IMR-90 (cell line): ENCODE data around the gene LRRC34. TPM values are rescaled to one million over a fixed set of nuclear protein-coding genes. Genes with fewer than 3 reads are reported as not detected.

Experiments
- ATAC-seq: fragments of 200-7000 bp; cut with Tn5 transposase; 2 replicates; pipeline ENCODE4 v1.9.1; 2020; ENCODE audit warnings: low read depth, mild to moderate bottlenecking, moderate library complexity
- BruUV-seq: library from RNA; stranded (reverse); fragments of 400-500 nt; replicated peaks from 2 replicates; lab custom pipeline; 2021; lab: Mats Ljungman, UMichigan
- CTCF ChIA-PET: fragments of 300-600 bp; formaldehyde crosslinking; extraction: SDS; loops from one replicate; lab custom pipeline; 2021; ENCODE audit warnings: antibody characterized with exemption; lab: Yijun Ruan, JAX
- POLR2A ChIA-PET: fragments of 300-600 bp; sonication (Branson Sonifier 250); formaldehyde crosslinking; loops from one replicate; lab custom pipeline; 2022; ENCODE audit warnings: antibody characterized with exemption; ENCODE audit not compliant: unreplicated experiment; lab: Charles Lee
- DNase-seq: peaks from one replicate; pipeline ENCODE4 v3.0.0; 2013
- H2AFZ ChIP-seq: replicated peaks from 2 replicates; pipeline ENCODE3; 2013; ENCODE audit warnings: low read length, mild to moderate bottlenecking; ENCODE audit not compliant: poor library complexity
- H2AK5ac ChIP-seq: 2 replicates; pipeline ENCODE4 v1.6.1; 2013; ENCODE audit warnings: low read depth, low read length, inconsistent platforms
- H2AK9ac ChIP-seq: replicated peaks from 2 replicates; pipeline ENCODE3; 2013; ENCODE audit warnings: mild to moderate bottlenecking, low read depth, low read length, moderate library complexity; ENCODE audit not compliant: poor library complexity
- H2BK120ac ChIP-seq: 2 replicates; pipeline ENCODE4 v1.6.1; 2013; ENCODE audit warnings: low read depth, low read length, inconsistent platforms
- H2BK15ac ChIP-seq: 3 replicates; pipeline ENCODE4 v1.6.1; 2013; ENCODE audit warnings: low read depth, low read length, inconsistent platforms
- H2BK20ac ChIP-seq: 2 replicates; pipeline ENCODE4 v1.6.1; 2013; ENCODE audit warnings: low read depth, mild to moderate bottlenecking, inconsistent platforms, low read length, moderate library complexity
- H2BK5ac ChIP-seq: 2 replicates; pipeline ENCODE4 v1.6.1; 2013; ENCODE audit warnings: mild to moderate bottlenecking, low read depth, low read length, inconsistent platforms; ENCODE audit not compliant: poor library complexity, severe bottlenecking
- H3K14ac ChIP-seq: replicated peaks from 2 replicates; pipeline ENCODE4 v1.6.1; 2013; ENCODE audit warnings: low read depth, low read length, inconsistent platforms
- H3K18ac ChIP-seq: 2 replicates; pipeline ENCODE4 v1.6.1; 2013; ENCODE audit warnings: low read depth, low read length, control low read depth
- H3K23ac ChIP-seq: 2 replicates; pipeline ENCODE4 v1.6.1; 2013; ENCODE audit warnings: low read depth, low read length, inconsistent platforms
- H3K27ac ChIP-seq: 2 replicates; pipeline ENCODE4 v1.5.1; 2013; ENCODE audit warnings: mild to moderate bottlenecking, control low read depth, low read length; ENCODE audit not compliant: insufficient read depth
- H3K27me3 ChIP-seq: 2 replicates; pipeline ENCODE4 v1.6.1; 2013; ENCODE audit warnings: low read length; ENCODE audit not compliant: control insufficient read depth, insufficient read depth
- H3K36me3 ChIP-seq: 2 replicates; pipeline ENCODE4 v1.6.1; 2013; ENCODE audit warnings: low read length, mixed read lengths; ENCODE audit not compliant: control insufficient read depth, insufficient read depth
- H3K4ac ChIP-seq: 2 replicates; pipeline ENCODE4 v1.6.1; 2013; ENCODE audit warnings: low read depth, low read length, inconsistent platforms
- H3K4me1 ChIP-seq: 2 replicates; pipeline ENCODE4 v1.6.1; 2013; ENCODE audit warnings: low read length, mixed read lengths; ENCODE audit not compliant: control insufficient read depth, insufficient read depth
- H3K4me2 ChIP-seq: 2 replicates; pipeline ENCODE4 v1.6.1; 2013; ENCODE audit warnings: low read depth, mild to moderate bottlenecking, control low read depth, low read length, moderate library complexity
- H3K4me3 ChIP-seq: 2 replicates; pipeline ENCODE4 v1.5.1; 2013; ENCODE audit warnings: low read depth, mild to moderate bottlenecking, control low read depth, low read length, moderate library complexity; ENCODE audit not compliant: insufficient read depth
- H3K56ac ChIP-seq: 2 replicates; pipeline ENCODE4 v1.6.1; 2013; ENCODE audit warnings: low read length, inconsistent platforms; ENCODE audit not compliant: insufficient read depth; ENCODE audit errors: extremely low read depth
- H3K79me1 ChIP-seq, 2 experiments: 2 replicates each; pipeline ENCODE4 v1.6.1; 2013; ENCODE audit warnings: low read length in 2 of 2, inconsistent platforms in 1 of 2, low read depth in 1 of 2
- H3K9ac ChIP-seq: 2 replicates; pipeline ENCODE4 v1.6.1; 2013; ENCODE audit warnings: low read depth, low read length, control low read depth
- H3K9me1 ChIP-seq: 2 replicates; pipeline ENCODE4 v1.6.1; 2013; ENCODE audit warnings: low read length, inconsistent platforms; ENCODE audit not compliant: insufficient read depth
- H3K9me3 ChIP-seq: 2 replicates; pipeline ENCODE4 v1.6.1; 2013; ENCODE audit warnings: low read length; ENCODE audit not compliant: control insufficient read depth, insufficient read depth
- H4K20me1 ChIP-seq: 2 replicates; pipeline ENCODE4 v1.6.1; 2013; ENCODE audit warnings: low read length, inconsistent platforms; ENCODE audit not compliant: insufficient read depth
- H4K5ac ChIP-seq: 2 replicates; pipeline ENCODE4 v1.6.1; 2013; ENCODE audit warnings: mild to moderate bottlenecking, low read depth, low read length, control low read depth
- H4K8ac ChIP-seq, 2 experiments: 2 replicates each; pipeline ENCODE4 v1.6.1; 2013; ENCODE audit warnings: low read depth in 2 of 2, low read length in 2 of 2, control low read depth in 1 of 2, inconsistent platforms in 1 of 2
- H4K91ac ChIP-seq: 2 replicates; pipeline ENCODE4 v1.6.1; 2013; ENCODE audit warnings: low read depth, low read length, inconsistent platforms; ENCODE audit not compliant: insufficient read depth
- BHLHE40 ChIP-seq: fragments of 150-350 bp; IDR thresholded peaks from 2 replicates; pipeline ENCODE4 v1.6.1; 2016; ENCODE audit warnings: mild to moderate bottlenecking, low read depth, low read length
- CEBPB ChIP-seq: IDR thresholded peaks from 2 replicates; pipeline ENCODE4 v1.6.1; 2012; ENCODE audit warnings: low read depth, low read length, improper control_type of control experiment
- FOS ChIP-seq: fragments of 150-350 bp; IDR thresholded peaks from 2 replicates; pipeline ENCODE4 v1.6.1; 2016; ENCODE audit warnings: low read depth, low read length
- POLR2A ChIP-seq: IDR thresholded peaks from 2 replicates; pipeline ENCODE4 v1.6.1; 2012; ENCODE audit warnings: mild to moderate bottlenecking, low read depth, low read length
- WGBS, 2 experiments: methylation state at CpG; one replicate each; pipeline versions ENCODE4 v1.1.5 to v1.1.7; 2013; ENCODE audit warnings: missing lambda C conversion rate in 2 of 2; ENCODE audit not compliant: insufficient read length in 1 of 2; ENCODE audit errors: extremely low coverage in 2 of 2; 5-methylcytosine and 5-hydroxymethylcytosine counted together
- dilution Hi-C: fragments of 300-500 bp; cut with HindIII; formaldehyde crosslinking; loops from one replicate; pipeline ENCODE4 v1.14.3; 2018; ENCODE audit warnings: low sequenced_read_pairs; ENCODE audit not compliant: unreplicated experiment
- in situ Hi-C: fragments of 300-500 bp; cut with MboI; formaldehyde crosslinking; loops from 3 replicates; pipeline ENCODE4 v1.14.3; 2019; ENCODE audit warnings: low sequenced_read_pairs, inconsistent platforms, mixed read lengths
- intact Hi-C: fragments of 100-400 bp; cut with micrococcal nuclease; formaldehyde crosslinking; loops from 2 replicates; pipeline ENCODE4 v1.10.0; 2022
- polyA plus RNA-seq, 3 experiments: library from polyadenylated mRNA; depleted of rRNA; stranded (reverse); fragments of >200 nt; gene quantifications; 2 replicates each; pipeline ENCODE4 v1.2.3, GENCODE V29; 2012; ENCODE audit warnings: low replicate concordance in 1 of 3
- total RNA-seq: library from RNA; depleted of rRNA; stranded (reverse); fragments of >200 nt; gene quantifications from 2 replicates; pipeline ENCODE4 v1.2.3, GENCODE V29; 2012
- TF ChIP-seq, protein P1 (sequence below): fragments of 150-350 bp; IDR thresholded peaks from 2 replicates; pipeline ENCODE4 v1.6.1; 2017; ENCODE audit warnings: mild to moderate bottlenecking, antibody characterized with exemption, low read length, low read depth

LRRC34 gene
- total and polyA plus RNA-seq, 2 of the 4 experiments (the other 2 are of a cell fraction): 0.90 to 0.91 TPM

- DNase-seq: peak; percentile 90
- H2AFZ ChIP-seq: no peak overlapping the region
These were observed 33.9 kb upstream of the LRRC34 start for GRCh38 chr3:169846458-169847193.

More at GRCh38 chr3:169846458-169847193, 33.9 kb upstream of the LRRC34 start:
- Histone ChIP-seq H2BK20ac (no peak overlapping the region), H3K56ac (no peak overlapping the region), H3K4me2 (no peak overlapping the region), H3K36me3 (no peaks in the 10 kb centered on the region), H3K9me1 (peaks cover 4% of the 10 kb centered on the region; the same call in 1 of the 2 replicates), H3K27ac (no peak overlapping the region), H4K5ac (no peak overlapping the region), H2AK5ac (no peak overlapping the region), H3K18ac (no peak overlapping the region), H4K91ac (no peak overlapping the region), H4K8ac (no peak overlapping the region), H3K4me3 (no peak overlapping the region), H3K27me3 (peaks cover 3% of the 10 kb centered on the region), H4K20me1 (no peaks in the 10 kb centered on the region), H3K9me3 (no peaks in the 10 kb centered on the region), H3K4me1 (no peaks in the 10 kb centered on the region), H3K4ac (no peak overlapping the region), H3K23ac (no peak overlapping the region), H2BK120ac (no peak overlapping the region), H3K9ac (no peak overlapping the region), H3K79me1 (no peaks in the 10 kb centered on the region), H2AK9ac (no peak overlapping the region), H3K14ac (no peak overlapping the region), H2BK15ac (no peak overlapping the region), H2BK5ac (no peak overlapping the region)
- TF ChIP-seq BHLHE40: peak; percentile 41
- peak; percentile 85 for TF ChIP-seq CEBPB
- TF ChIP-seq, protein P1, sequence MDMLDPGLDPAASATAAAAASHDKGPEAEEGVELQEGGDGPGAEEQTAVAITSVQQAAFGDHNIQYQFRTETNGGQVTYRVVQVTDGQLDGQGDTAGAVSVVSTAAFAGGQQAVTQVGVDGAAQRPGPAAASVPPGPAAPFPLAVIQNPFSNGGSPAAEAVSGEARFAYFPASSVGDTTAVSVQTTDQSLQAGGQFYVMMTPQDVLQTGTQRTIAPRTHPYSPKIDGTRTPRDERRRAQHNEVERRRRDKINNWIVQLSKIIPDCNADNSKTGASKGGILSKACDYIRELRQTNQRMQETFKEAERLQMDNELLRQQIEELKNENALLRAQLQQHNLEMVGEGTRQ: 0 out of 2 replicates have a peak, but pooled peaks have one; percentile 20
- no peak for TF ChIP-seq POLR2A
- TF ChIP-seq FOS: no peak; the same call in 1 of the 2 replicates
- ChIA-PET POLR2A (no interaction called here), CTCF (no interaction called here)
- no TSS peak for BruUV-seq
- dilution Hi-C loops (no loop called here), intact Hi-C loops (no loop called here), in situ Hi-C loops (no loop called here)
- peak; percentile 97 for ATAC-seq
- no CpG with 5 or more reads among the region's 11 CpGs for WGBS, 2 experiments
